ENCODE measurements around the gene PIM1.

DNA sequence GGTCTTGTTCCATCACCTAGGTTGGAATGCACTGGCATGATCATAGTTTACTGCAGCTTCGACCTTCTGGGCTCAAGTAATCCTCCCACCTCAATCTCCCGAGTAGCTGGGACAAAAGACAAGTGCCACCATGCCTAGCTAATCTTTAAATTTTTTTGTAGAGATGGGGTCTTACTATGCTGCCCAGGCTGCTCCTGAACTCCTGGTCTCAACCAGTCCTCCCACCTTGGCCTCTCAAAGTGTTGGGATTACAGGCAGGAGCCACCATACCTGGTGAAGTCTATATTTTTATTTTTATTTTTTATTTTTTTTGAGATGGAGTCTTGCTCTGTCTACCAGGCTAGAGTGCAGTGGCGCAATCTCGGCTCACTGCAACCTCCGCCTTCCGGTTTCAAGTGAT lies 11.4 kb upstream of the PIM1 start:
- TF ChIP-seq POLR2A (IDR thresholded peaks at IDR 0.05; ENCODE audit: low read depth, low read length), result no peak
- TF ChIP-seq POLR2AphosphoS5 (IDR thresholded peaks at IDR 0.05; ENCODE audit: low read depth, low read length), result no peak
